Fibroblast of skin of scalp (primary cell): ENCODE data around the gene SFR1. TPM values are rescaled to one million over a fixed set of nuclear protein-coding genes. Genes with fewer than 3 reads are reported as not detected.

Source experiments
- DNase-seq: peaks from one replicate; pipeline ENCODE4 v3.0.0-alpha.2; 2013
- polyA plus RNA-seq, 2 experiments: library from polyadenylated mRNA; unstranded; fragments of 120-200 nt; gene quantifications; one replicate each; pipeline ENCODE4 v1.2.1, GENCODE V29; 2013; ENCODE audit not compliant: insufficient read length in 2 of 2

Gene SFR1
- polyA plus RNA-seq (2013, experiment 1 of 2; ENCODE audit: insufficient read length), result 3.8 TPM
- 5.5 TPM for polyA plus RNA-seq (2013, experiment 2 of 2; ENCODE audit: insufficient read length)

DNA sequence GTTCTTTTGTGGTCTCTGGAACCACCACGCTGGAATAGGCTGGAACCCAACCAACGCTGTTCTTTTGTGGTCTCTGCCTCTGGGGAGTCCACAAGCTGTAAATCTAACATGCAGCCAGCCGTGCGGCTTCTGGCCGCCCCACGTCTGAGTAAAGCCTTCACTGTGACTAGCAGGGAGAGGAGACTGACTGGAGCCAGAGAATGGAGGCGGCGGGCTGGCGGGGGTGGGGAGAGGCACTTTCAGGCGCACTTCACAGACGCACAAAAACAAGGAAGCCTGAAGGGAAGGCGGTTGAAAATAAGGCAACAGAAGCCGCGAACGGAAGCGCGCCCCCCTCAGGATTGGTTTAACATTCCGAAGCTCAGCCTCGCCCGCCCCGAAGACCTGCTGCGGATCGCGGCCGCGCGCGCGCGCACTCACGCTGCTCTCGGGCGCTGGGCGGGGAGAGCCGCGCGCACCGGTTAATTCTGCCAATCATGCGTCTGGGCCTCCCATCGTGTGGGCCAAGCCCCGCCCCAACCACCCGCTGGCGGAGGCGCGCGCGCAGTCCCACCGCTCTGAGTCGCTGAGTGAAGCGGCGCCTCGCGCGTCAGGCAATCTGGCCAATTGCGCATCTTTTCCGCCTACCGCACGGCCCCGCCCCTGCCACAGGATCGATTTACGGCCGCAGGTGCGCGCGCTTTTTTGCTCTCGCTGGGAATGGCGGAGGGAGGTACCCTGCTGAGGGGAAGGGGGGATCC, at the start of gene SFR1:
SFR1 (plus strand) TSS at position 687 of the 740 bp plus-strand sequence; CDS start at position 700, 13 bp downstream.
- DNase-seq, result peak; percentile 99

DNA sequence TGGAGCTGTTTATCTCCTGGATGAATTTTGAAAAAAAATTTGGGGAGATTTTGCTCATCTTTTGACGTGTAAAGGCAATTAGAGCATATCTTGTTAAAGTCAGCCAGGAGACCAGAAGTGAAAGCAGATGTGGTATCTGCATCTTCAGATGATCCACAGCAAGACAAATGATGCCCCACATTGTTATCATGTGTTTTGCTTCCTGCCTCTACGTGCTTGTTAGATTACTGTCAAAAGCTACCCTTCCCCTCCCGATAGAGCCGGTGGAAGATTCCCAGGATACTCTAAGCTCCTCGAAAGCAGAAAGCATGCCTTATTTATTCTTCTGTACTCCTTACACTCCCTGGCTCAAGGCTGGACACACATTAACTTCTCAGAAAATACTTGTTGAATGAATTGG, 49.2 kb upstream of the SFR1 start:
- DNase-seq, result no peak

GRCh38 chr10:104074505-104074904, 47.5 kb upstream of the SFR1 start:
- no peak for DNase-seq

DNA sequence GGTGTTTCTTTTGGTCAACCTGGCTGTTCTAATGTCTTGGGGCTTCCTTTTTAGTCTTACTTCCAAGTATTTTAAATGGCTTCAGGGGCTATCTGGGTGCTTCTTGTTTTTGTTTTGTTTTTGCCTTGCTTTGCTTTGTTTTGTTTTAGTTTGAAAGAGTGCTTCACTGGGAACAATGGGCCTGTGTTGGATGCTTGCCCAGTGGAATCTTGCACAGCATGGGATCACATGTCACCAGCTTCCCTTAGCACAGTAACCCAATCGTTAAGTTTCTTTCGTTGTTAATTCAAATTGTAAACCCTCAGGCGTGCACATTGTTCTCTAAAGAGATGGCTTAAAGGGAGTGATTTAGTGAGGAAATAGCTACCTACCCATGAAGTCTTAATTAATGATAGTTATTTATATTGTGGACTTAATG, 45.2 kb upstream of the SFR1 start:
- DNase-seq, result peak; percentile 43

GRCh38 chr10:104077247-104077646, 44.7 kb upstream of the SFR1 start:
- DNase-seq, result no peak

GRCh38 chr10:104077663-104078151, 44.3 kb upstream of the SFR1 start:
- no peak for DNase-seq

DNA sequence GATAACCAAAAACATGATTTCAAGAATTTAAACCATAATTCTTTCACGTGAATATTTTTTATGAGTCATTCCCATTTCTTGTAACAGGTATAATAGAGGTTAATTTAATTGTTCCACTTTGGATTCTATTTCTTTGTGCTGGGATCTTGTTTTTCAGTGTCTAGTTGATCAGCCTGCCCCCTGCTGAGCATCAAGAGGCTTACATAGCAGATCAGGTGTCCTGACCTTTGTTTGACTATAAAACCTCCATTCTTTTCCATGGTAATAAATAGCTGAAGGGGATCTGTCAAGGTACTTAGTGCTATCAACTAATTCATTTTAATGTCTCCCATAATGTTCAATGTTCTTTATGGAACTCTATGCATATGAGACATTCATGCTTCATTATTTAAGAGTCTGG, 41.2 kb upstream of the SFR1 start:
- no peak for DNase-seq

GRCh38 chr10:104081998-104082397, 40.0 kb upstream of the SFR1 start:
- no peak for DNase-seq

DNA sequence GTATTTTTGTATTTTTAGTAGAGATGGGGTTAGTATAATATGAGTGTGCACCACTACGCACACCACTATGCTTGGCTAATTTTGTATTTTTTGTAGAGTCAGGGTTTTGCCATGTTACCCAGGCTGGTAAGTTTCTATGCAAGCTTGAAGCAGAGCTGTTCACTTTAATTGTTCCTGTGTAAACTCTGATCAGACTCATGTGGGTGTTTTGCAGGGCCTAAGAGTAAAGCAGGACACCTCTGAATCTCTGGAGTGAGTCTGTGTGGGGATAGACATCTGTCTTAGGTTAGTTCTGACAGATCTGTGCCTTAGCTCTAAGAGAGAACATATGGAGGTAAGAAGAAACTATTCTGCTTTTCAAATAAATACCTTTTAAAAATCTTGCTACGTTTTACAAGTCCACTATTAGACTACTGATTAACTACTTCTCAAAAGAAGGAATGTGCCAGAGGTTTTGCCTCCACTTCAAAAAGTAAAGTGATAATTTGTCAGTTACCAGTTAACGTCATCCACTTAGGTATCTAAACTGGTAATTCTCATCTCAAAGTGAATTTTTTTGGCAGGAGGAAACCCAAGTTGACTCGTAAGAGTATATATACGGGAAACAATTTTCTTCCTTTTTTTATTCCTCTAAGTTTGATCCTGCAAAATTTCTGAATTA, 37.4 kb upstream of the SFR1 start:
- DNase-seq, result no peak

DNA sequence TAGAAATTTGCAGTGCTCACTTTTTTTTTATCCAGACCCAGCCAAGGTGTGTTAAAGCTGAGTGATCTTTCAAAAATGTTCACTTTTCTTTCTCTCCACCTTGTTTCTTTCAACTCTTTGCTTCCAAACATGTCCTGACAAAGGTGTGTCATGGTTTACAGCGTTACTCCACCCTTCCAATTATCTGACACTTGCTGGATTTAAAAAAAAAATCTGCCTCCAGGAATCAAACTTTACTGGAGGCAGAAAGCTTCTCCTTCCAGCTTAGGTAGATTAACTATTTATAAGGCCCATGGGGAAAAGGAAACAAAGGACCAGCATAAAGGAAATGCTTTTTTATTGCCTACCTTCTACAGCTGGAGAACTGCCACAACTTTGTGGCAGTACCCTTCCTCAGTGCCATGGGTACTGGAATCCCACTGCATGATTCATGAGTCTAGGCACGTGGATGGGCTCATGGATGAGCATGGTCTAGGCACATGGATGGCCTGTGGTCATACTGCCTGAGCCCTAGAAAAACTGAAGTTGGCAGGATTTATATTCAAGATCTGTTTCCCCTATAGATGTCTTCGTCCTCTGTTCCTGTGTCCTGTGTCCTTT, 36.1 kb upstream of the SFR1 start, which contains the start of gene COL17A1:
COL17A1 (minus strand) TSS at position 80 of the 600 bp plus-strand sequence. CDS start 5,207 bp downstream, outside the sequence.
- DNase-seq, result no peak

- DNase-seq, result no peak
These were observed 33.7 kb upstream of the SFR1 start for GRCh38 chr10:104088239-104088638.

GRCh38 chr10:104089621-104090020, 32.4 kb upstream of the SFR1 start:
- no peak for DNase-seq

DNA sequence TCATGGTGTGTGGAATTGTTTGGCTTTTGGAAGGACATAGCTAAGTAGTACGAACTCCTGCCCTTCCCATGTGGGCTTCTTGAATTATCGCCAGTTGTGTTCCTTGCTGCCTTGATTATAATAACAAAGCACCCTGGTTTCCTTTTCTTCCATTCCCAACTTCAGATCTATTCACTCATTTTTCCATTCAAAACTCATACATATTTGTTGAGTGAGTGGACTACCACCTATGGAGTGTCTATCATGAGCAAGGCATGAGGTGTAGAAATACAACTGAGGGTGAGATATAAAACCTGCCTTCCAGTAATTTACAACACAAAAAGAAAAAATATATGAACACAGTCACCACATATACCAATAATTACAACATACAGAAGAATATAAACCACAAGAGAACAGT, 31.4 kb upstream of the SFR1 start:
- DNase-seq, result peak; percentile 38

- DNase-seq, result no peak
These were observed 29.2 kb upstream of the SFR1 start for GRCh38 chr10:104092749-104093148.

GRCh38 chr10:104096692-104097091, 25.3 kb upstream of the SFR1 start:
- DNase-seq, result no peak

DNA sequence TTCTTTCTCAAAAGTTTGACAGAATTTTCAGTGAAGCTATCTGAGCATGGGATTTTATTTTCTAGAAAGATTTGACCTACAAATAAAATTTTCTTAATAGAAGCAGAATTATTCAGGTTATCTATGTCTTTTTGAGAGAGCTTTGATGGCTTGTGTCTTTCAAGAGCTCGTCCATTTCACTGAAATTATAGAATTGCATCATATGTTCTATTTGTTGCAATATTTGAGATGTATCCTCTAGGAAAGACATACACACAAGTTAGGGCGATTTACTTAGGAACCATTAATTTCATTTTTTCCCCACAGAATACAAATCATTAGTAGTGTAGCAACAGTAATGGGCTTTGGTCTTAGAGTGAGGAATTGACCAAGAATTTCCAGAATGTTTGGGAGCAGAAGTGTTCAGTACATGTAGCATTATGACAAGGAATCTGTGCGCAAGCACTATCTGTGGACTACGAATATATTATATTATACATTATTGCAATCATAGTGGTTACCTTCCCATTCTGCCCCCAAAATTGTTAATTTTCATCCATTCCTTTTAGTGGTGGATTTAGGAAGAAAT, 23.5 kb upstream of the SFR1 start:
- DNase-seq, result peak; percentile 50

- no peak for DNase-seq
These were observed 22.7 kb upstream of the SFR1 start for GRCh38 chr10:104099269-104099668.

GRCh38 chr10:104099941-104100340, 22.0 kb upstream of the SFR1 start:
- peak; percentile 40 for DNase-seq

- no peak for DNase-seq
These were observed 21.2 kb upstream of the SFR1 start for GRCh38 chr10:104100795-104101194.

- no peak for DNase-seq
These were observed 20.1 kb upstream of the SFR1 start for GRCh38 chr10:104101902-104102301.

DNA sequence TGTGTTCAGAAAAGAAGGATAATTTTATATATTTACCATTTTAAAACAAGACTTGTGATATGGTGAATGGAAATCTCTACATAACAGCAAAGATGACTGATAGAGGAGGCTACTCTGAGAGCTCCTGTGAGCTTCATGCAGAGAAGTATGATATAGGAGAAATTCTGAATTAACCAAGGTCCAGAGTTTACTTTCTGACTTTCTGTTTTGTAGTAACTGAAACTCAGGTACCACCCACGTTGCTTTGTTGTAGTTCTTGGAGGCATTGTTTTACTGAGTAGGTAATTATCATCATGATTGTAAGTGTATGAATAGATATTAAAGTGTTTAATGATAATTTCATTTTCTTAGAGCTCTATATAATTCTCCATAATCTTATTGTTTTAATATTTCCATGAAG, 18.0 kb upstream of the SFR1 start:
- no peak for DNase-seq

DNA sequence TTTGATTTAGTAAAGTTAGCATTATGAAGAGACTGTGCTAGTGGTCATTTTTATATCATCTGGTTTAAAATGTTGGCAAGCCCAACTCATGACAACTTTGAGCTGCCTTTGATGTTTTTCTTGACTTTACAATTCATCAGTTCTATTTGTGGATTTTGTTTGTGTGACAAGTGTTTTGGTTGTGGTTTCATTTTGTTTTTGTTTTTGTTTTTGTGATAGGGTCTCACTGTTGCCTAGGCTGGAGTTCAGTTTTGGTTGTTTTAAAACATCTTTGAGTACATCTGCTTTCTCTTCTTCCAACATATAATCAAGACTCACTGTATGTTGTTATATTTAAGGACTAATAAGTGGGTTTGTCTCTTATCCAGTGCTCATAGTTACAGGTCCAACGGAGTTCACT, 17.6 kb upstream of the SFR1 start:
- no peak for DNase-seq

GRCh38 chr10:104104926-104105325, 17.0 kb upstream of the SFR1 start:
- no peak for DNase-seq
